Stimulated activated naive CD8-positive, alpha-beta T cell treated with anti-CD3 and anti-CD28 coated beads, Interleukin-15, Interleukin-2, amounts not matched to agents 100 ng/mL and 50 ng/mL, for 24 hours (primary cell): ENCODE measurements around the gene CHD8.
"Not testable (repeated sequence)": the region's sequence is repeated elsewhere in the genome, so short reads cannot be mapped to it uniquely, and the experiment has no call there.

Experiments used
- H3K27ac Mint-ChIP-seq: one replicate; pipeline ENCODE4 v1.8.0; 2021; ENCODE audit warnings: mild to moderate bottlenecking, mixed read lengths
- H3K27me3 Mint-ChIP-seq: one replicate; pipeline ENCODE4 v1.8.0; 2021; ENCODE audit warnings: mixed read lengths
- H3K36me3 Mint-ChIP-seq: one replicate; pipeline ENCODE4 v1.8.0; 2021; ENCODE audit warnings: low read depth, mixed read lengths
- H3K4me1 Mint-ChIP-seq: one replicate; pipeline ENCODE4 v1.8.0; 2021; ENCODE audit warnings: low read depth, mixed read lengths
- H3K4me3 Mint-ChIP-seq: one replicate; pipeline ENCODE4 v1.8.0; 2021; ENCODE audit warnings: mild to moderate bottlenecking, mixed read lengths
- H3K9me3 Mint-ChIP-seq: one replicate; pipeline ENCODE4 v1.8.0; 2021; ENCODE audit warnings: mixed read lengths

Gene CHD8

GRCh38 chr14:21406213-21406612 is 49.7 kb downstream of the CHD8 start:
- no peaks in the 10 kb centered on the region for H3K9me3 Mint-ChIP-seq
- peaks cover 91% of the 10 kb centered on the region for H3K36me3 Mint-ChIP-seq
- H3K4me3 Mint-ChIP-seq = no peak overlapping the region
- H3K4me1 Mint-ChIP-seq = no peaks in the 10 kb centered on the region
- H3K27me3 Mint-ChIP-seq = no peaks in the 10 kb centered on the region
- no peak overlapping the region for H3K27ac Mint-ChIP-seq

GRCh38 chr14:21405097-21405496 is 50.8 kb downstream of the CHD8 start:
- Mint-ChIP-seq H3K27ac (no peak overlapping the region), H3K27me3 (no peaks in the 10 kb centered on the region), H3K36me3 (peaks cover 91% of the 10 kb centered on the region), H3K4me3 (no peak overlapping the region), H3K4me1 (no peaks in the 10 kb centered on the region), H3K9me3 (no peaks in the 10 kb centered on the region)

- Mint-ChIP-seq H3K36me3 (peaks cover 77% of the 10 kb centered on the region), H3K4me1 (no peaks in the 10 kb centered on the region), H3K27me3 (no peaks in the 10 kb centered on the region), H3K4me3 (no peak overlapping the region), H3K9me3 (no peaks in the 10 kb centered on the region), H3K27ac (no peak overlapping the region)
Measured at GRCh38 chr14:21399311-21399870, 56.5 kb downstream of the CHD8 start.

- no peak overlapping the region for H3K4me3 Mint-ChIP-seq
- no peaks in the 10 kb centered on the region for H3K27me3 Mint-ChIP-seq
- H3K27ac Mint-ChIP-seq = no peak overlapping the region
- peaks cover 79% of the 10 kb centered on the region for H3K36me3 Mint-ChIP-seq
- no peaks in the 10 kb centered on the region for H3K4me1 Mint-ChIP-seq
- H3K9me3 Mint-ChIP-seq = no peaks in the 10 kb centered on the region
Measured at GRCh38 chr14:21398901-21399300, 57.0 kb downstream of the CHD8 start.

- H3K36me3 Mint-ChIP-seq = peaks cover 78% of the 10 kb centered on the region
- H3K4me1 Mint-ChIP-seq = no peaks in the 10 kb centered on the region
- H3K27me3 Mint-ChIP-seq = no peaks in the 10 kb centered on the region
- H3K9me3 Mint-ChIP-seq = no peaks in the 10 kb centered on the region
- H3K27ac Mint-ChIP-seq = no peak overlapping the region
- H3K4me3 Mint-ChIP-seq = no peak overlapping the region
Measured at GRCh38 chr14:21395450-21395849, 60.5 kb downstream of the CHD8 start.

- H3K9me3 Mint-ChIP-seq = no peaks in the 10 kb centered on the region
- H3K27me3 Mint-ChIP-seq = no peaks in the 10 kb centered on the region
- H3K4me1 Mint-ChIP-seq = peaks cover 44% of the 10 kb centered on the region
- peaks cover 62% of the 10 kb centered on the region for H3K36me3 Mint-ChIP-seq
- peak overlapping the region; percentile 99 for H3K27ac Mint-ChIP-seq
- peak overlapping the region; percentile 99 for H3K4me3 Mint-ChIP-seq
Measured at GRCh38 chr14:21385188-21385904, 70.6 kb downstream of the CHD8 start.

GRCh38 chr14:21384494-21384851 is 71.5 kb downstream of the CHD8 start:
- H3K4me1 Mint-ChIP-seq = peaks cover 49% of the 10 kb centered on the region
- peaks cover 60% of the 10 kb centered on the region for H3K36me3 Mint-ChIP-seq
- peak overlapping the region; percentile 99 for H3K4me3 Mint-ChIP-seq
- H3K27me3 Mint-ChIP-seq = no peaks in the 10 kb centered on the region
- peak overlapping the region; percentile 99 for H3K27ac Mint-ChIP-seq
- H3K9me3 Mint-ChIP-seq = no peaks in the 10 kb centered on the region

- Mint-ChIP-seq H3K9me3 (no peaks in the 10 kb centered on the region), H3K27ac (peak within 1 kb of the TSS; percentile 99), H3K4me3 (peak within 1 kb of the TSS; percentile 99), H3K4me1 (peaks cover 50% of the 10 kb centered on the region), H3K27me3 (no peaks in the 10 kb centered on the region), H3K36me3 (peaks cover 60% of the 10 kb centered on the region)
Measured at GRCh38 chr14:21383848-21384493, 72.0 kb downstream of the CHD8 start, which contains the start of gene SUPT16H. Gene SUPT16H, minus strand, starts transcription at chr14:21384019. Its CDS starts 92 bp downstream, at chr14:21383927.

GRCh38 chr14:21382886-21383847 is 72.8 kb downstream of the CHD8 start:
- H3K4me3 Mint-ChIP-seq = peak overlapping the region; percentile 99
- peak overlapping the region; percentile 99 for H3K27ac Mint-ChIP-seq
- H3K4me1 Mint-ChIP-seq = peaks cover 53% of the 10 kb centered on the region
- no peaks in the 10 kb centered on the region for H3K9me3 Mint-ChIP-seq
- peaks cover 60% of the 10 kb centered on the region for H3K36me3 Mint-ChIP-seq
- no peaks in the 10 kb centered on the region for H3K27me3 Mint-ChIP-seq

- Mint-ChIP-seq H3K27ac (peak overlapping the region; percentile 99), H3K4me3 (peak overlapping the region; percentile 99), H3K9me3 (no peaks in the 10 kb centered on the region), H3K36me3 (peaks cover 70% of the 10 kb centered on the region), H3K4me1 (peaks cover 58% of the 10 kb centered on the region), H3K27me3 (no peaks in the 10 kb centered on the region)
Measured at GRCh38 chr14:21382095-21382494, 73.8 kb downstream of the CHD8 start.

GRCh38 chr14:21379338-21379737 is 76.6 kb downstream of the CHD8 start:
- Mint-ChIP-seq H3K9me3 (no peaks in the 10 kb centered on the region), H3K4me3 (no peak overlapping the region), H3K27me3 (no peaks in the 10 kb centered on the region), H3K27ac (no peak overlapping the region), H3K4me1 (peaks cover 45% of the 10 kb centered on the region), H3K36me3 (peaks cover 69% of the 10 kb centered on the region)

GRCh38 chr14:21373980-21374379 is 81.9 kb downstream of the CHD8 start:
- Mint-ChIP-seq H3K4me1 (peaks cover 12% of the 10 kb centered on the region), H3K27ac (no peak overlapping the region), H3K27me3 (no peaks in the 10 kb centered on the region), H3K9me3 (no peaks in the 10 kb centered on the region), H3K36me3 (peaks cover 79% of the 10 kb centered on the region), H3K4me3 (no peak overlapping the region)

- H3K4me1 Mint-ChIP-seq, H3K27ac Mint-ChIP-seq, H3K9me3 Mint-ChIP-seq, H3K4me3 Mint-ChIP-seq, H3K27me3 Mint-ChIP-seq: not testable (repeated sequence)
- H3K36me3 Mint-ChIP-seq = peaks cover 83% of the 10 kb centered on the region
Measured at GRCh38 chr14:21372814-21373213, 83.1 kb downstream of the CHD8 start.

- Mint-ChIP-seq H3K9me3 (no peaks in the 10 kb centered on the region), H3K4me1 (peaks cover 6% of the 10 kb centered on the region), H3K4me3 (no peak overlapping the region), H3K36me3 (peaks cover 85% of the 10 kb centered on the region), H3K27me3 (no peaks in the 10 kb centered on the region), H3K27ac (no peak overlapping the region)
Measured at GRCh38 chr14:21369949-21370679, 85.8 kb downstream of the CHD8 start.
